Keratinocyte (primary cell): ENCODE results near the gene KIF25. TPM values are rescaled to one million over a fixed set of nuclear protein-coding genes. Genes with fewer than 3 reads are reported as not detected.

Experiments used
- DNase-seq: peaks from one replicate; pipeline ENCODE4 v3.0.0-alpha.2; 2011; ENCODE audit warnings: low read depth, missing footprints, low spot score
- FAIRE-seq: peaks from 2 replicates; lab custom pipeline; 2011; peaks lifted over from hg19 to GRCh38; lab: Jason Lieb, UNC
- H2AFZ ChIP-seq: 2 replicates; pipeline ENCODE4 v1.6.0; 2012; ENCODE audit warnings: low read length, control low read depth, inconsistent platforms; ENCODE audit not compliant: control insufficient read depth
- H3K27ac ChIP-seq: 2 replicates; pipeline ENCODE4 v1.5.1; 2011; ENCODE audit warnings: low read length; ENCODE audit not compliant: control insufficient read depth, insufficient read depth
- H3K27me3 ChIP-seq: 3 replicates; pipeline ENCODE4 v1.6.0; 2011; ENCODE audit warnings: low read length; ENCODE audit not compliant: control insufficient read depth, insufficient read depth; ENCODE audit errors: extremely low read depth
- H3K36me3 ChIP-seq, 2 experiments: 2 replicates in 1 of 2; 3 replicates in 1 of 2; pipeline ENCODE4 v1.5.1; 2011; ENCODE audit warnings: low read length in 2 of 2, mild to moderate bottlenecking in 1 of 2; ENCODE audit not compliant: control insufficient read depth in 2 of 2, insufficient read depth in 2 of 2; ENCODE audit errors: extremely low read depth in 1 of 2
- H3K4me1 ChIP-seq: 3 replicates; pipeline ENCODE4 v1.5.1; 2011; ENCODE audit warnings: low read length; ENCODE audit not compliant: control insufficient read depth, insufficient read depth; ENCODE audit errors: extremely low read depth
- H3K4me2 ChIP-seq: 3 replicates; pipeline ENCODE4 v1.6.0; 2011; ENCODE audit warnings: low read depth, low read length; ENCODE audit not compliant: control insufficient read depth, insufficient read depth; ENCODE audit errors: extremely low read depth
- H3K4me3 ChIP-seq, 3 experiments: fragments of 200-600 bp in 1 of 3; sonication (generic) in 1 of 3; 2 replicates in 2 of 3; 3 replicates in 1 of 3; pipeline ENCODE4 v1.5.1; 2011 to 2016; ENCODE audit warnings: low read length in 3 of 3, mild to moderate bottlenecking in 3 of 3, control low read depth in 2 of 3, inconsistent platforms in 1 of 3, low read depth in 1 of 3, mixed read lengths in 1 of 3, mixed run types in 1 of 3, moderate library complexity in 1 of 3; ENCODE audit not compliant: control insufficient read depth in 2 of 3, insufficient read depth in 2 of 3; ENCODE audit errors: extremely low read depth in 1 of 3
- H3K79me2 ChIP-seq: 2 replicates; pipeline ENCODE4 v1.6.0; 2012; ENCODE audit warnings: low read length; ENCODE audit not compliant: control insufficient read depth, insufficient read depth
- H3K9ac ChIP-seq: 3 replicates; pipeline ENCODE4 v1.6.0; 2011; ENCODE audit warnings: low read length; ENCODE audit not compliant: control insufficient read depth, insufficient read depth; ENCODE audit errors: extremely low read depth
- H3K9me1 ChIP-seq: 3 replicates; pipeline ENCODE4 v1.6.0; 2011; ENCODE audit warnings: low read length; ENCODE audit not compliant: control insufficient read depth, insufficient read depth; ENCODE audit errors: extremely low read depth
- H3K9me3 ChIP-seq: 2 replicates; pipeline ENCODE4 v1.5.1; 2012; ENCODE audit warnings: low read depth, low read length; ENCODE audit not compliant: control insufficient read depth
- H4K20me1 ChIP-seq: 3 replicates; pipeline ENCODE4 v1.6.0; 2011; ENCODE audit warnings: low read length; ENCODE audit not compliant: control insufficient read depth, insufficient read depth; ENCODE audit errors: extremely low read depth
- CTCF ChIP-seq, 3 experiments: IDR thresholded peaks in 1 of 3; conservative IDR thresholded peaks in 1 of 3; optimal IDR thresholded peaks in 1 of 3; 2 replicates in 2 of 3; 3 replicates in 1 of 3; pipeline versions ENCODE3 to v1.5.1; 2011; ENCODE audit warnings: low read length in 3 of 3, mild to moderate bottlenecking in 3 of 3, moderate library complexity in 2 of 3, control low read depth in 1 of 3, inconsistent platforms in 1 of 3; ENCODE audit not compliant: insufficient read depth in 2 of 3; ENCODE audit errors: extremely low read depth in 1 of 3
- EZH2 ChIP-seq: IDR thresholded peaks from one replicate; pipeline ENCODE4 v1.6.1; 2012; ENCODE audit warnings: inconsistent platforms, mild to moderate bottlenecking, low read length, moderate library complexity
- dilution Hi-C: fragments of 300-500 bp; cut with MboI; formaldehyde crosslinking; loops from one replicate; pipeline ENCODE4 v1.7.0; 2020; ENCODE audit warnings: low sequenced_read_pairs; ENCODE audit not compliant: extremely low pct_ligation_motif_present
- polyA plus RNA-seq, 5 experiments: library from polyadenylated mRNA; depleted of rRNA in 3 of 5; stranded (reverse) in 3 of 5; stranded (forward) in 1 of 5; unstranded in 1 of 5; fragments of >200 nt; gene quantifications; 1 replicate in 1 of 5; 2 replicates in 3 of 5; 3 replicates in 1 of 5; pipeline versions ENCODE4 v1.2.1 to v1.2.3, GENCODE V29; 2011 to 2012; ENCODE audit warnings: missing spikeins in 2 of 5, low read depth in 1 of 5, low replicate concordance in 1 of 5

KIF25 gene
- polyA plus RNA-seq, 1 donor (not counting 4 experiments of a cell fraction or from before 2014, with no cell fraction given), result not detected

GRCh38 chr6:167981916-167982462, 15.5 kb upstream of the KIF25 start:
- Histone ChIP-seq H2AFZ (no peak overlapping the region), H3K4me1 (no peaks in the 10 kb centered on the region), H3K9me3 (no peaks in the 10 kb centered on the region), H3K4me3 (no peak overlapping the region), H3K9ac (no peak overlapping the region), H3K27me3 (peaks cover 4% of the 10 kb centered on the region), H3K9me1 (no peaks in the 10 kb centered on the region), H3K79me2 (no peaks in the 10 kb centered on the region), H3K36me3 (no peaks in the 10 kb centered on the region), H3K27ac (no peak overlapping the region), H3K4me2 (no peak overlapping the region), H4K20me1 (no peaks in the 10 kb centered on the region)
- dilution Hi-C loops, result no loop called here
- FAIRE-seq, result no peak
- TF ChIP-seq EZH2, result no peak
- DNase-seq, result no peak

- no peak overlapping the region for H3K27ac ChIP-seq
- dilution Hi-C loops, result no loop called here
- FAIRE-seq, result no peak
These were observed 13.2 kb upstream of the KIF25 start for GRCh38 chr6:167984144-167984719.

More at GRCh38 chr6:167984144-167984719, 13.2 kb upstream of the KIF25 start:
- H3K79me2 ChIP-seq, result no peaks in the 10 kb centered on the region
- no peaks in the 10 kb centered on the region for H3K4me1 ChIP-seq
- TF ChIP-seq EZH2 (no peak), CTCF (optimal IDR thresholded peaks at IDR 0.05 in 1 of 3, IDR thresholded peaks at IDR 0.05 in 1 of 3, conservative IDR thresholded peaks at IDR 0.05 in 1 of 3; ENCODE audit: extremely low read depth in 1 of 3, insufficient read depth in 2 of 3, low read length in 3 of 3) (no peak)
- DNase-seq, result no peak
- no peak overlapping the region for H3K4me3 ChIP-seq
- no peak overlapping the region for H3K9ac ChIP-seq
- no peaks in the 10 kb centered on the region for H3K9me3 ChIP-seq
- H3K27me3 ChIP-seq, result peaks cover 4% of the 10 kb centered on the region
- H2AFZ ChIP-seq, result no peak overlapping the region
- no peaks in the 10 kb centered on the region for H4K20me1 ChIP-seq
- H3K9me1 ChIP-seq, result no peaks in the 10 kb centered on the region
- no peak overlapping the region for H3K4me2 ChIP-seq
- H3K36me3 ChIP-seq, result no peaks in the 10 kb centered on the region
